Measurements from ENCODE around the gene SLC30A5.
"Not testable (repeated sequence)": the region's sequence is repeated elsewhere in the genome, so short reads cannot be mapped to it uniquely, and the experiment has no call there.

Gene SLC30A5

DNA sequence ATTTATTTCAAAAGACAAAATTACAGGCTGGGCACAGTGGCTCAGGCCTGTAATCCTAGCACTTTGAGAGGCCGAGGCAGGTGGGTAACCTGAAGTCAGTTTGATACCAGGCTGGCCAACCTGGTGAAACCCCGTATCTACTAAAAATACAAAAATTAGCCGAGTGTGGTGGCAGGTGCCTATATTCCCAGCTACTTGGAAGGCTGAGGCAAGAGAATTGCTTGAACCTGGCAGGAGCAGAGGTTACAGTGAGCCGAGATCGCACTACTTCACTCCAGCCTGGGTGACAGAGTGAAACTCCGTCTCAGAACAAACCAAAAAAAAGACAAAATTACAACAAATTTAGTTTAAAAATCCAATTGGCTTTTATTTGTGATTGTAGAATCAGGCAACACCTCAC is 14.3 kb upstream of the SLC30A5 start:
- Histone ChIP-seq H3K4me1 (ENCODE audit: insufficient read depth, low read length) (no peaks in the 10 kb centered on the region), H3K36me3 (ENCODE audit: insufficient read depth, low read length) (no peaks in the 10 kb centered on the region), H3K27me3 (ENCODE audit: control insufficient read depth in 1 of 2, insufficient read depth in 2 of 2, low read length in 2 of 2) (no peaks in the 10 kb centered on the region), H3K27ac (ENCODE audit: low read depth, low read length) (no peak overlapping the region), H3K9ac (ENCODE audit: low read length) (no peak overlapping the region), H3K4me3 (ENCODE audit: low read depth in 1 of 2, low read length in 2 of 2) (no peak overlapping the region), H3K9me3 (ENCODE audit: low read length) (no peaks in the 10 kb centered on the region)

DNA sequence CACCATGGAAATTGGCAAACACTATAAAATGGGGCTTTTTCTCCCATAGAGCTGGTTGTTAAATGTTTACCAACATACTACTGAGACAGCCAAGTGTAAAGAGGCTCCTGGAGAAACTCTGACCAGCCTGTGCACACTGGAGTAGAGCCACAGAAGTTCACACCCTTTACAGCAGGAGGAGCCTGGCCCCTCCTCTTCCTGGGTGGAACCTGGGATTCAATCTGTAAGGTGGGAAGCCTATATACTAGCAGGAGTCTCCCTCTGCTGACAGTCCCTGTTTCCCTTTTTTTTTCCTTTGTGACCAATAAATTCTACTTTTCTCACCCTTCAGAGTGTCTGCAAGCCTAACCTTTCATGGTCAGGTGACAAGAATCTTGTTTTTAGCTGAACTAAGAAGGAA is 10.4 kb upstream of the SLC30A5 start:
- H3K36me3 ChIP-seq (ENCODE audit: insufficient read depth, low read length) = no peaks in the 10 kb centered on the region
- no peak overlapping the region for H3K4me3 ChIP-seq (ENCODE audit: low read depth in 1 of 2, low read length in 2 of 2)
- H3K27ac ChIP-seq (ENCODE audit: low read depth, low read length) = no peak overlapping the region
- H3K4me1 ChIP-seq (ENCODE audit: insufficient read depth, low read length) = no peaks in the 10 kb centered on the region
- no peaks in the 10 kb centered on the region for H3K27me3 ChIP-seq (ENCODE audit: control insufficient read depth in 1 of 2, insufficient read depth in 2 of 2, low read length in 2 of 2)
- H3K9ac ChIP-seq (ENCODE audit: low read length) = no peak overlapping the region
- no peaks in the 10 kb centered on the region for H3K9me3 ChIP-seq (ENCODE audit: low read length)

DNA sequence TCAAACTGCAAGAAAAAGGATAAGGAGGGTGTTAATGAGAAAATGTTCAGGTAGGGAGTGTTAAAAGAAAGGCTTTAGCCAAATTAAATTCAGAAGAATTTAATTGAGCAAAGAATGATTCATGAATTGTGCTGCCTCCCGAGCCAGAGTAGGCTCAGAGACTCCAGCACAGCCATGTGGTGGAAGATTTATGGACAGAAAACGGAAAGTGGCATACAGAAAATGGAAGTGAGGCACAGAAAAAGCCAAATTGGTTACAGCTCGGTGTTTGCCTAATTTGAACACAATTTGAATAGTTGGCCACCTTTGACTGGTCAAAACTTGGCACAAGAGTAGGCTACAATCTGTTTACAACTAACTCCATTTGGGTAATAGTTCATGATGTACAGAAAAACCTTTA is 9.6 kb upstream of the SLC30A5 start:
- no peaks in the 10 kb centered on the region for H3K36me3 ChIP-seq (ENCODE audit: insufficient read depth, low read length)
- no peak overlapping the region for H3K4me3 ChIP-seq (ENCODE audit: low read depth in 1 of 2, low read length in 2 of 2)
- no peaks in the 10 kb centered on the region for H3K9me3 ChIP-seq (ENCODE audit: low read length)
- no peaks in the 10 kb centered on the region for H3K27me3 ChIP-seq (ENCODE audit: control insufficient read depth in 1 of 2, insufficient read depth in 2 of 2, low read length in 2 of 2)
- no peak overlapping the region for H3K27ac ChIP-seq (ENCODE audit: low read depth, low read length)
- no peak overlapping the region for H3K9ac ChIP-seq (ENCODE audit: low read length)
- H3K4me1 ChIP-seq (ENCODE audit: insufficient read depth, low read length) = no peaks in the 10 kb centered on the region

- no peaks in the 10 kb centered on the region for H3K4me1 ChIP-seq (ENCODE audit: insufficient read depth, low read length)
- H3K9ac ChIP-seq (ENCODE audit: low read length) = no peak overlapping the region
- no peaks in the 10 kb centered on the region for H3K27me3 ChIP-seq (ENCODE audit: control insufficient read depth in 1 of 2, insufficient read depth in 2 of 2, low read length in 2 of 2)
- no peaks in the 10 kb centered on the region for H3K9me3 ChIP-seq (ENCODE audit: low read length)
- no peaks in the 10 kb centered on the region for H3K36me3 ChIP-seq (ENCODE audit: insufficient read depth, low read length)
- no peak overlapping the region for H3K4me3 ChIP-seq (ENCODE audit: low read depth in 1 of 2, low read length in 2 of 2)
- H3K27ac ChIP-seq (ENCODE audit: low read depth, low read length) = no peak overlapping the region
These were observed 8.9 kb upstream of the SLC30A5 start for GRCh38 chr5:69084903-69085302.

GRCh38 chr5:69086206-69086605 is 7.6 kb upstream of the SLC30A5 start:
- H3K27me3 ChIP-seq (ENCODE audit: control insufficient read depth in 1 of 2, insufficient read depth in 2 of 2, low read length in 2 of 2) = no peaks in the 10 kb centered on the region
- H3K4me1 ChIP-seq (ENCODE audit: insufficient read depth, low read length) = no peaks in the 10 kb centered on the region
- H3K9me3 ChIP-seq (ENCODE audit: low read length) = no peaks in the 10 kb centered on the region
- H3K4me3 ChIP-seq (ENCODE audit: low read depth in 1 of 2, low read length in 2 of 2) = no peak overlapping the region
- H3K27ac ChIP-seq (ENCODE audit: low read depth, low read length) = no peak overlapping the region
- no peak overlapping the region for H3K9ac ChIP-seq (ENCODE audit: low read length)
- H3K36me3 ChIP-seq (ENCODE audit: insufficient read depth, low read length) = no peaks in the 10 kb centered on the region

DNA sequence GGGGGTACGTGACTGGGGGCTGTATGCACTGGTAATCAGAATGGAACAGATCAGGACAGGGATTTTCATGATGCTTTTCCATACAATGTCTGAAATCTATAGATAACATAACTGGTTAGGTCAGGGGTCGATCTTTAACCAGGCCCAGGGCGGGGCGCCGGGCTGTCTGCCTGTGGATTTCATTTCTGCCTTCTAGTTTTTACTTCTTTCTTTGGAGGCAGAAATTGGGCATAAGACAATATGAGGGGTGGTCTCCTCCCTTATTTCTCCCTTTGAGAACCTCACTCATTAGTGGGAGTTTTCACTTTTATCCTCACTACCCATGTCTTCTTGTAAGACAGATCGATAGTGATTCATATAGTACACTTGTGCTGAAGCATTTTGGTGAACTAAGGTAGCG is 5.8 kb upstream of the SLC30A5 start:
- not testable (repeated sequence) for H3K4me1 ChIP-seq (ENCODE audit: insufficient read depth, low read length); H3K27ac ChIP-seq (ENCODE audit: low read depth, low read length); H3K9ac ChIP-seq (ENCODE audit: low read length); H3K27me3 ChIP-seq (ENCODE audit: control insufficient read depth in 1 of 2, insufficient read depth in 2 of 2, low read length in 2 of 2); H3K9me3 ChIP-seq (ENCODE audit: low read length); H3K36me3 ChIP-seq (ENCODE audit: insufficient read depth, low read length); H3K4me3 ChIP-seq (ENCODE audit: low read depth in 1 of 2, low read length in 2 of 2)

DNA sequence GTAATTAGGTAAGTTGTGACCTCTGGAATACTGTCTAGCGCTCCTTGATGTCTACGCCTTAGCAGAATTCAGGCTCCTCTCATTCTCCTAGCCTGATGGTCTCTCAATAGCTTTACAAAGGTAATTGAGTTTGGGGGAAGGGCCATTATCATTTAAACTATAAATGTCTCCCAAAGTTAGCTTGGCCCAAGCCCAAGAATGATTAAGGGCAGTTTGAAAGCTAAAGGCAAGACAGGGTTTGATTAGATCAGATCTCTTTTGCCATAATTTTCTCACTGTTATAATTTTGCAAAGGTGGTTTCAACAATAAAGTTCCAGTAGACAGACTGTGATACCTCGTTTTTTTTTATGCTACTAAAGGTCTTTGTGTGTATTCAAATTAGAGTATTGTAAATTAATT is 3.7 kb upstream of the SLC30A5 start:
- Histone ChIP-seq H3K9ac (ENCODE audit: low read length) (no peak overlapping the region), H3K4me3 (ENCODE audit: low read depth in 1 of 2, low read length in 2 of 2) (no peak overlapping the region), H3K4me1 (ENCODE audit: insufficient read depth, low read length) (peaks cover 6% of the 10 kb centered on the region), H3K9me3 (ENCODE audit: low read length) (no peaks in the 10 kb centered on the region), H3K27me3 (ENCODE audit: control insufficient read depth in 1 of 2, insufficient read depth in 2 of 2, low read length in 2 of 2) (no peaks in the 10 kb centered on the region), H3K36me3 (ENCODE audit: insufficient read depth, low read length) (no peaks in the 10 kb centered on the region), H3K27ac (ENCODE audit: low read depth, low read length) (no peak overlapping the region)

DNA sequence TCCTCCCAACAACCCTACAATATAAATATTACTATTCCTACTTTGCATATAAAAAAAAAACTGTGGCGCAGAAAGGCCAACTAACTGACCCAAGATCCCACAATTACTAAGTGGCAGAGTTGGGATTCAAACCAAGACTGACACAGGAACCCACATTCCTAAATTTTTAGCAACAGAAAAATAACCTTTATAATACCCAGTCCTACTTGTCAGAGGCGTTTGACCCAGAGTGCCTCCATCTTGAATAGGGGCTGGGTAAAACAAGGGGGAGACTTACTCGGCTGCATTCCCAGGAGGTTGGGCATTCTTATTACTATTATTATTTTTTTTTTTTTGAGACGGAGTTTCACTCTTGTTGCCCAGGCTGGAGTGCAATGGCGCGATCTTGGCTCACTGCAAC is 2.0 kb upstream of the SLC30A5 start:
- H3K9ac ChIP-seq (ENCODE audit: low read length) = no peak overlapping the region
- H3K36me3 ChIP-seq (ENCODE audit: insufficient read depth, low read length) = no peaks in the 10 kb centered on the region
- H3K27me3 ChIP-seq (ENCODE audit: control insufficient read depth in 1 of 2, insufficient read depth in 2 of 2, low read length in 2 of 2) = no peaks in the 10 kb centered on the region
- H3K4me3 ChIP-seq (ENCODE audit: low read depth in 1 of 2, low read length in 2 of 2) = no peak overlapping the region
- H3K27ac ChIP-seq (ENCODE audit: low read depth, low read length) = no peak overlapping the region
- H3K9me3 ChIP-seq (ENCODE audit: low read length) = no peaks in the 10 kb centered on the region
- peaks cover 10% of the 10 kb centered on the region for H3K4me1 ChIP-seq (ENCODE audit: insufficient read depth, low read length)

- no peak overlapping the region for H3K27ac ChIP-seq (ENCODE audit: low read depth, low read length)
- H3K9me3 ChIP-seq (ENCODE audit: low read length) = no peaks in the 10 kb centered on the region
- H3K27me3 ChIP-seq (ENCODE audit: control insufficient read depth in 1 of 2, insufficient read depth in 2 of 2, low read length in 2 of 2) = no peaks in the 10 kb centered on the region
These were observed 845 bp upstream of the SLC30A5 start for GRCh38 chr5:69092969-69093368.

DNA sequence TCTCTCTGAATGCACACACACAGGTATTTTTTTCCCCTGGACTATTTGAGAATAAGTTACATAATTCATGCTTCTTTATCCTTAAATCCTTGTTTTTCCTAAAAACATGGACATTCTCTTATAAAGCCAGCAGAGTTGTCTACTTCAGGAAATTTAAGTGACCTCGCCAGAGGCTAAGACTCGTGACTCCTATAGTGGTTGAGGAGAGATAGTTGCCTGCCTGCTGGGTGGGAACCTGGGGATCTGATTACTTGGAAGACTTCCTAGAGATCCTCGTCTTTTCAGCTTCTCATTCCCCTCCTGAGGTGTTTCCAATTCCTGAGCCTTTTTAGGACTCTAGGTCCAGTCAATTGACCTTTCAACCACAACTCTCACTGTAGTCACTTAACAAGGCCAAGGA is 5.5 kb downstream of the SLC30A5 start:
- Histone ChIP-seq H3K9ac (ENCODE audit: low read length) (no peak overlapping the region), H3K27me3 (ENCODE audit: control insufficient read depth in 1 of 2, insufficient read depth in 2 of 2, low read length in 2 of 2) (no peaks in the 10 kb centered on the region), H3K36me3 (ENCODE audit: insufficient read depth, low read length) (peaks cover 12% of the 10 kb centered on the region), H3K27ac (ENCODE audit: low read depth, low read length) (no peak overlapping the region), H3K4me3 (ENCODE audit: low read depth in 1 of 2, low read length in 2 of 2) (no peak overlapping the region), H3K4me1 (ENCODE audit: insufficient read depth, low read length) (peaks cover 10% of the 10 kb centered on the region), H3K9me3 (ENCODE audit: low read length) (no peaks in the 10 kb centered on the region)

More at GRCh38 chr5:69092969-69093368, 845 bp upstream of the SLC30A5 start:
- Histone ChIP-seq H3K4me3 (ENCODE audit: low read depth in 1 of 2, low read length in 2 of 2) (no peak overlapping the region), H3K9ac (ENCODE audit: low read length) (no peak overlapping the region), H3K36me3 (ENCODE audit: insufficient read depth, low read length) (no peaks in the 10 kb centered on the region), H3K4me1 (ENCODE audit: insufficient read depth, low read length) (peaks cover 10% of the 10 kb centered on the region)

GRCh38 chr5:69103521-69103920 is 9.7 kb downstream of the SLC30A5 start:
- peaks cover 39% of the 10 kb centered on the region for H3K36me3 ChIP-seq (ENCODE audit: insufficient read depth, low read length)
- H3K27me3 ChIP-seq (ENCODE audit: control insufficient read depth in 1 of 2, insufficient read depth in 2 of 2, low read length in 2 of 2) = no peaks in the 10 kb centered on the region
- H3K9ac ChIP-seq (ENCODE audit: low read length) = no peak overlapping the region
- H3K4me1 ChIP-seq (ENCODE audit: insufficient read depth, low read length) = no peaks in the 10 kb centered on the region
- H3K4me3 ChIP-seq (ENCODE audit: low read depth in 1 of 2, low read length in 2 of 2) = no peak overlapping the region
- no peaks in the 10 kb centered on the region for H3K9me3 ChIP-seq (ENCODE audit: low read length)
- no peak overlapping the region for H3K27ac ChIP-seq (ENCODE audit: low read depth, low read length)

- no peak overlapping the region for H3K9ac ChIP-seq (ENCODE audit: low read length)
- no peak overlapping the region for H3K27ac ChIP-seq (ENCODE audit: low read depth, low read length)
- H3K4me3 ChIP-seq (ENCODE audit: low read depth in 1 of 2, low read length in 2 of 2) = no peak overlapping the region
- no peaks in the 10 kb centered on the region for H3K9me3 ChIP-seq (ENCODE audit: low read length)
- peaks cover 58% of the 10 kb centered on the region for H3K36me3 ChIP-seq (ENCODE audit: insufficient read depth, low read length)
- no peaks in the 10 kb centered on the region for H3K27me3 ChIP-seq (ENCODE audit: control insufficient read depth in 1 of 2, insufficient read depth in 2 of 2, low read length in 2 of 2)
- H3K4me1 ChIP-seq (ENCODE audit: insufficient read depth, low read length) = no peaks in the 10 kb centered on the region
These were observed 12.4 kb downstream of the SLC30A5 start for GRCh38 chr5:69105996-69106906.
